HepG2 (cell line): ENCODE measurements around the gene ANXA9. TPM values are rescaled to one million over a fixed set of nuclear protein-coding genes. Genes with fewer than 3 reads are reported as not detected.

Source experiments
- FOXA3 ChIP-seq: IDR thresholded peaks from 2 replicates; pipeline ENCODE4 v1.6.1; 2016; ENCODE audit warnings: missing genetic modification reagents, missing compliant biosample characterization
- GATAD1 ChIP-seq: IDR thresholded peaks from 2 replicates; pipeline ENCODE4 v1.6.1; 2016; ENCODE audit warnings: missing genetic modification reagents, missing compliant biosample characterization
- MATR3 ChIP-seq: sonication (generic); formaldehyde crosslinking; IDR thresholded peaks from 2 replicates; pipeline ENCODE4 v1.4.0; 2020; ENCODE audit warnings: missing genetic modification reagents
- MIER2 ChIP-seq: IDR thresholded peaks from 2 replicates; pipeline ENCODE4 v1.6.1; 2016; ENCODE audit warnings: missing biosample characterization, missing genetic modification reagents
- NBN ChIP-seq: fragments of 450-650 bp; conservative IDR thresholded peaks from 2 replicates; pipeline ENCODE4 v1.6.1; 2017
- POLR2A ChIP-seq, 2 experiments: IDR thresholded peaks; 2 replicates each; pipeline ENCODE4 v1.6.1; 2011; ENCODE audit warnings: low read depth in 2 of 2, low read length in 2 of 2, mild to moderate bottlenecking in 1 of 2, moderate library complexity in 1 of 2; ENCODE audit not compliant: insufficient read depth in 1 of 2
- SIN3B ChIP-seq: fragments of 150-350 bp; IDR thresholded peaks from 2 replicates; pipeline ENCODE4 v1.6.1; 2014; ENCODE audit warnings: low read length
- SMAD3 ChIP-seq: sonication (generic); formaldehyde crosslinking; IDR thresholded peaks from 2 replicates; pipeline ENCODE4 v1.4.0; 2020; ENCODE audit warnings: missing genetic modification reagents
- TEAD2 ChIP-seq: sonication (generic); formaldehyde crosslinking; IDR thresholded peaks from 2 replicates; pipeline ENCODE4 v1.9.0; 2021; ENCODE audit warnings: missing genetic modification reagents
- ZBTB21 ChIP-seq: sonication (generic); formaldehyde crosslinking; IDR thresholded peaks from 2 replicates; pipeline ENCODE4 v1.4.0; 2020; ENCODE audit warnings: missing genetic modification reagents
- ZBTB7B ChIP-seq: sonication (generic); formaldehyde crosslinking; IDR thresholded peaks from 2 replicates; pipeline ENCODE4 v1.4.0; 2020; ENCODE audit warnings: missing genetic modification reagents
- ZFP36L2 ChIP-seq: sonication (generic); formaldehyde crosslinking; IDR thresholded peaks from 2 replicates; pipeline ENCODE4 v1.4.0; 2020; ENCODE audit warnings: missing genetic modification reagents
- ZMYM4 ChIP-seq: sonication (generic); formaldehyde crosslinking; IDR thresholded peaks from 2 replicates; pipeline ENCODE4 v1.8.1; 2023; ENCODE audit warnings: mild to moderate bottlenecking, missing genetic modification reagents
- ZNF235 ChIP-seq: sonication (generic); formaldehyde crosslinking; IDR thresholded peaks from 2 replicates; pipeline ENCODE4 v1.8.1; 2023; ENCODE audit warnings: mild to moderate bottlenecking, missing genetic modification reagents, borderline replicate concordance
- ZNF383 ChIP-seq: sonication (generic); formaldehyde crosslinking; IDR thresholded peaks from 2 replicates; pipeline ENCODE4 v1.4.0; 2020; ENCODE audit warnings: missing genetic modification reagents, mild to moderate bottlenecking, borderline replicate concordance
- ZNF556 ChIP-seq: sonication (generic); formaldehyde crosslinking; IDR thresholded peaks from 2 replicates; pipeline ENCODE4 v1.4.0; 2020; ENCODE audit warnings: mild to moderate bottlenecking, missing genetic modification reagents, borderline replicate concordance
- ZNF605 ChIP-seq: sonication (generic); formaldehyde crosslinking; IDR thresholded peaks from 2 replicates; pipeline ENCODE4 v1.8.0; 2022; ENCODE audit warnings: mild to moderate bottlenecking, missing genetic modification reagents
- polyA plus RNA-seq, 8 experiments: library from polyadenylated mRNA; depleted of rRNA in 3 of 8; stranded (reverse) in 7 of 8; unstranded in 1 of 8; fragments of >200 nt; fragmentation: Illumina TruSeq in 4 of 8; extraction: Trizol in 4 of 8; gene quantifications; 2 replicates each; pipeline versions ENCODE4 v1.2.1 to v1.2.3, GENCODE V29; 2011 to 2016; ENCODE audit warnings: low read depth in 4 of 8, missing spikeins in 1 of 8, mixed read lengths in 1 of 8; ENCODE audit not compliant: insufficient read depth in 1 of 8
- total RNA-seq, 5 experiments: library from RNA; depleted of rRNA; stranded (reverse); fragments of >200 nt; fragmentation: Illumina TruSeq; extraction: Trizol; gene quantifications; 2 replicates each; pipeline ENCODE4 v1.2.3, GENCODE V29; 2016; ENCODE audit warnings: low read depth in 1 of 5
- TF ChIP-seq, protein P1 (sequence below): sonication (generic); formaldehyde crosslinking; IDR thresholded peaks from 2 replicates; pipeline ENCODE4 v1.8.0; 2022; ENCODE audit warnings: mild to moderate bottlenecking, missing genetic modification reagents, borderline replicate concordance
- TF ChIP-seq, protein P2 (sequence below): sonication (generic); formaldehyde crosslinking; IDR thresholded peaks from 2 replicates; pipeline ENCODE4 v1.8.0; 2022; ENCODE audit warnings: missing genetic modification reagents, mild to moderate bottlenecking, borderline replicate concordance
- TF ChIP-seq, protein P3 (sequence below): sonication (generic); formaldehyde crosslinking; IDR thresholded peaks from 2 replicates; pipeline ENCODE4 v1.4.0; 2020; ENCODE audit warnings: missing genetic modification reagents, borderline replicate concordance
- TF ChIP-seq, protein P4 (sequence below): IDR thresholded peaks from 2 replicates; pipeline ENCODE4 v1.6.1; 2012; ENCODE audit warnings: low read depth, low read length, improper control_type of control experiment
- TF ChIP-seq, protein P5 (sequence below): sonication (generic); formaldehyde crosslinking; IDR thresholded peaks from 2 replicates; pipeline ENCODE4 v1.5.1; 2020; ENCODE audit warnings: missing genetic modification reagents, mild to moderate bottlenecking, borderline replicate concordance

The ANXA9 gene
- total and polyA plus RNA-seq, 2 of the 13 experiments (the other 11 are each of a cell fraction or from before 2014, with no cell fraction given), result 13.3 to 23.9 TPM

DNA sequence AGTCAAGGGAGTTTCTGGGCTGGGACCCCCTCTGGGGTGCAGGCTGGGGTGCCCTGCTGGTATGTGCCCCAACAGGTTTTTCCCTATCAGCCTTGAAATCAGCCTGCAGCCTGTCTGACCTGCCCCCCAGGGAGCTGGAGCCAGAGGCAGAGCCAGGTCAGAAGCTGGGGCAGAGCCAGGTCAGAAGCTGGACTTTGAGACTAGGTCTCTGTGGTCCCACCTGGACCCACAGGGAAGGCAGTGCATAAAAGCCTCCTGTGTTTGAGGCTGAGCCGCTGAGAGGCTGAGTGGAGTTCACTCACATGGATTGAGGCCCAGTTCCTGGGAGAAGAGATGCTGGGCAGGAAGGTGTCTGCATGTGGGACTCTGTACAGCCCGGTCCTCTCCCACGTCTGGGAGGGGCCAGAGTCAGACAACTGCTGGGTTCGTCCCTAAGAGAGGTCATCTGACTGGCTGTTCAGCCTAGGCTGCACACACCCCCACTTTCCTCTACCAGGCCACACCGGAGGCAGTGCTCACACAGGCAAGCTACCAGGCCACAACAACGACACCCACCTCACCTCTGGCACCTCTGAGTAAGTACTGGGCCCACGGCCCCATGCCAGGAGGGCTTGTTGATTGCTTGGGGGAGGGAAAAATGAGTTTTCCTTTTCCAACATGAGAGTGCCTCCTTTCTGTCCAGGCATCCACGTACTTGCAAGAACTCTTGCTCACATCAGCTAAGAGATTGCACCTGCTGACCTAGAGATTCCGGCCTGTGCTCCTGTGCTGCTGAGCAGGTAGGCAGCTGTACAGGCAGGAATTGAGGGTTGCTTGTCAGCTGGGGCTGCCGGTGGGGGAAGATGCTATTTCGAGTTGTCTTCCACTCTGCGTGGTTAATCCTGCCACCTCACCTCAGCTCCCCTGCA is at the start of gene ANXA9 (continued):
- TF ChIP-seq POLR2A (IDR thresholded peaks at IDR 0.05; ENCODE audit: insufficient read depth in 1 of 2, low read depth in 2 of 2, low read length in 2 of 2) (peak; percentile 54 to 75), MATR3 (CRISPR knock-in tag) (no peak), SMAD3 (CRISPR knock-in tag) (peak; percentile 21; the same call in 1 of the 2 replicates), GATAD1 (CRISPR knock-in tag) (no peak; the same call in 1 of the 2 replicates), ZFP36L2 (CRISPR knock-in tag) (no peak), NBN (no peak), ZNF383 (CRISPR knock-in tag) (no peak), SIN3B (no peak), ZMYM4 (CRISPR knock-in tag) (0 out of 2 replicates have a peak, but pooled peaks have one; percentile 38), FOXA3 (CRISPR knock-in tag) (peak; percentile 51; the same call in 1 of the 2 replicates), ZBTB7B (CRISPR knock-in tag) (peak; percentile 62; the same call in 1 of the 2 replicates), TEAD2 (CRISPR knock-in tag) (0 out of 2 replicates have a peak, but pooled peaks have one; percentile 55), ZNF556 (CRISPR knock-in tag) (peak; percentile 52; the same call in 1 of the 2 replicates), MIER2 (CRISPR knock-in tag) (peak; percentile 64; the same call in 1 of the 2 replicates), ZNF605 (CRISPR knock-in tag) (peak; percentile 91), ZNF235 (CRISPR knock-in tag) (no peak), ZBTB21 (peak; percentile 22; the same call in 1 of the 2 replicates)
- TF ChIP-seq, protein P1, sequence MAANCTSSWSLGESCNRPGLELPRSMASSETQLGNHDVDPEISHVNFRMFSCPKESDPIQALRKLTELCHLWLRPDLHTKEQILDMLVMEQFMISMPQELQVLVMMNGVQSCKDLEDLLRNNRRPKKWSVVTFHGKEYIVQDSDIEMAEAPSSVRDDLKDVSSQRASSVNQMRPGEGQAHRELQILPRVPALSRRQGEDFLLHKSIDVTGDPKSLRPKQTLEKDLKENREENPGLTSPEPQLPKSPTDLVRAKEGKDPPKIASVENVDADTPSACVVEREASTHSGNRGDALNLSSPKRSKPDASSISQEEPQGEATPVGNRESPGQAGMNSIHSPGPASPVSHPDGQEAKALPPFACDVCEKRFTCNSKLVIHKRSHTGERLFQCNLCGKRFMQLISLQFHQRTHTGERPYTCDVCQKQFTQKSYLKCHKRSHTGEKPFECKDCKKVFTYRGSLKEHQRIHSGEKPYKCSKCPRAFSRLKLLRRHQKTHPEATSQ (CRISPR knock-in tag), result no peak
- TF ChIP-seq, protein P2, sequence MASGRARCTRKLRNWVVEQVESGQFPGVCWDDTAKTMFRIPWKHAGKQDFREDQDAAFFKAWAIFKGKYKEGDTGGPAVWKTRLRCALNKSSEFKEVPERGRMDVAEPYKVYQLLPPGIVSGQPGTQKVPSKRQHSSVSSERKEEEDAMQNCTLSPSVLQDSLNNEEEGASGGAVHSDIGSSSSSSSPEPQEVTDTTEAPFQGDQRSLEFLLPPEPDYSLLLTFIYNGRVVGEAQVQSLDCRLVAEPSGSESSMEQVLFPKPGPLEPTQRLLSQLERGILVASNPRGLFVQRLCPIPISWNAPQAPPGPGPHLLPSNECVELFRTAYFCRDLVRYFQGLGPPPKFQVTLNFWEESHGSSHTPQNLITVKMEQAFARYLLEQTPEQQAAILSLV (CRISPR knock-in tag), result no peak
- TF ChIP-seq, protein P3, sequence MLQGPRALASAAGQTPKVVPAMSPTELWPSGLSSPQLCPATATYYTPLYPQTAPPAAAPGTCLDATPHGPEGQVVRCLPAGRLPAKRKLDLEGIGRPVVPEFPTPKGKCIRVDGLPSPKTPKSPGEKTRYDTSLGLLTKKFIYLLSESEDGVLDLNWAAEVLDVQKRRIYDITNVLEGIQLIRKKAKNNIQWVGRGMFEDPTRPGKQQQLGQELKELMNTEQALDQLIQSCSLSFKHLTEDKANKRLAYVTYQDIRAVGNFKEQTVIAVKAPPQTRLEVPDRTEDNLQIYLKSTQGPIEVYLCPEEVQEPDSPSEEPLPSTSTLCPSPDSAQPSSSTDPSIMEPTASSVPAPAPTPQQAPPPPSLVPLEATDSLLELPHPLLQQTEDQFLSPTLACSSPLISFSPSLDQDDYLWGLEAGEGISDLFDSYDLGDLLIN (CRISPR knock-in tag), result no peak
- TF ChIP-seq, protein P4, sequence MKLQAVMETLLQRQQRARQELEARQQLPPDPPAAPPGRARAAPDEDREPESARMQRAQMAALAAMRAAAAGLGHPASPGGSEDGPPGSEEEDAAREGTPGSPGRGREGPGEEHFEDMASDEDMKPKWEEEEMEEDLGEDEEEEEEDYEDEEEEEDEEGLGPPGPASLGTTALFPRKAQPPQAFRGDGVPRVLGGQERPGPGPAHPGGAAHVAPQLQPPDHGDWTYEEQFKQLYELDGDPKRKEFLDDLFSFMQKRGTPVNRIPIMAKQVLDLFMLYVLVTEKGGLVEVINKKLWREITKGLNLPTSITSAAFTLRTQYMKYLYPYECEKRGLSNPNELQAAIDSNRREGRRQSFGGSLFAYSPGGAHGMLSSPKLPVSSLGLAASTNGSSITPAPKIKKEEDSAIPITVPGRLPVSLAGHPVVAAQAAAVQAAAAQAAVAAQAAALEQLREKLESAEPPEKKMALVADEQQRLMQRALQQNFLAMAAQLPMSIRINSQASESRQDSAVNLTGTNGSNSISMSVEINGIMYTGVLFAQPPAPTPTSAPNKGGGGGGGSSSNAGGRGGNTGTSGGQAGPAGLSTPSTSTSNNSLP, result no peak
- TF ChIP-seq, protein P5, sequence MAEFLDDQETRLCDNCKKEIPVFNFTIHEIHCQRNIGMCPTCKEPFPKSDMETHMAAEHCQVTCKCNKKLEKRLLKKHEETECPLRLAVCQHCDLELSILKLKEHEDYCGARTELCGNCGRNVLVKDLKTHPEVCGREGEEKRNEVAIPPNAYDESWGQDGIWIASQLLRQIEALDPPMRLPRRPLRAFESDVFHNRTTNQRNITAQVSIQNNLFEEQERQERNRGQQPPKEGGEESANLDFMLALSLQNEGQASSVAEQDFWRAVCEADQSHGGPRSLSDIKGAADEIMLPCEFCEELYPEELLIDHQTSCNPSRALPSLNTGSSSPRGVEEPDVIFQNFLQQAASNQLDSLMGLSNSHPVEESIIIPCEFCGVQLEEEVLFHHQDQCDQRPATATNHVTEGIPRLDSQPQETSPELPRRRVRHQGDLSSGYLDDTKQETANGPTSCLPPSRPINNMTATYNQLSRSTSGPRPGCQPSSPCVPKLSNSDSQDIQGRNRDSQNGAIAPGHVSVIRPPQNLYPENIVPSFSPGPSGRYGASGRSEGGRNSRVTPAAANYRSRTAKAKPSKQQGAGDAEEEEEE, result no peak
